Kidney epithelial cell (primary cell): Measurements from ENCODE around the gene NMRK2. TPM values are rescaled to one million over a fixed set of nuclear protein-coding genes. Genes with fewer than 3 reads are reported as not detected.

Experiments used
- DNase-seq: peaks from one replicate; pipeline ENCODE4 v3.0.0-alpha.2; 2010; ENCODE audit warnings: low read depth
- H3K27me3 ChIP-seq: 2 replicates; pipeline ENCODE4 v1.6.0; 2011; ENCODE audit warnings: low read length; ENCODE audit not compliant: control insufficient read depth, insufficient read depth
- H3K36me3 ChIP-seq: 2 replicates; pipeline ENCODE4 v1.5.1; 2011; ENCODE audit warnings: low read length; ENCODE audit not compliant: control insufficient read depth, insufficient read depth
- H3K4me3 ChIP-seq: 2 replicates; pipeline ENCODE4 v1.5.1; 2011; ENCODE audit warnings: low read depth, mild to moderate bottlenecking, control low read depth, low read length
- total RNA-seq: library from RNA; depleted of rRNA; stranded (reverse); fragments of >200 nt; gene quantifications from 2 replicates; pipeline ENCODE4 v1.2.3, GENCODE V29; 2015
- TF ChIP-seq, protein P1 (sequence below): IDR thresholded peaks from 2 replicates; pipeline ENCODE4 v1.5.1; 2011; ENCODE audit warnings: mild to moderate bottlenecking, moderate library complexity, low read length, control low read depth, inconsistent platforms; ENCODE audit not compliant: insufficient read depth, poor library complexity, severe bottlenecking

The NMRK2 gene
- total RNA-seq, 1 donor from 2014 or later = not detected

DNA sequence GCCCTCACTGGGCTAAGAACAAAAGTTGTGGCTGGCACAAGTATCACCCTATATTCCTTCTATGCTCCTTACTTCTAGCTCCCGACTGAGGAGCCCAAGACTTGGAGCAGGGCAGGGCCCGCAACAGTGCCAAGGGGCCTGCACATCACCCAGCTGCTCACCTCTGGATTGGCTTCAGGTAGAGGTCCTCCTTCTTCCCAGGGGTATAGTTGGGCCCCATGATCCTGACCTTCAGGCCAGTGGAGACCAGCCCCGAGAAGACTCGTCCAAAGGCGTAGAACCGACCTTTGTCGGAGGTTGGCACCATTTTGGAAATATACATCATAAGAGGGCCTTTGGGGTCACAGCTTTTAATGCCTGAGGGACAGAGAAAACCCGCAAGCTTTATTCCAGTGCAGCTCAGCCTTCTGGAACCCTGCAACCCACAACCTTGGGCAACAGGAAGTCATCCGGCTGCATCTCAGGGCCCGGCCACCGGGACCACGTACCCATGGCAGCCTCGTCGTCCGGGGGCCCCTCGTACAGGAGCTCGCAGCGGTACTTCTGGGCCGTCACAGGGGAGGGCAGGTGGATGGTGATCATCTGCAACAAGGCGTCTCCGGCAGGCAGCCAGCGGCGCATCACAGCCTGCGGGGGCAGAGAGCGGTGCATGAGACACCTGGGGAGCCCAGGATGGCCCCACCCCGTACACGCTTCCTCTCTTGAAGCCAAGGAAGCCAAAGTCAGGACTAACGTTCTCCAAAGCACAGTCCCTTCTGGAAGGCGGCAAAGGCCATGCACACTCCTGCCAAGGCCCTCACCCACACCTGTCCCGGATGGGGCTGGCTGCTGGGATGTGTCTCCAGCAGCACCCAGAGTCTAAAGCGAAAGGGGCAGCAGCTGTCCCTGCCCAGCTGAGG lies 47.7 kb downstream of the NMRK2 start:
- TF ChIP-seq, protein P1, sequence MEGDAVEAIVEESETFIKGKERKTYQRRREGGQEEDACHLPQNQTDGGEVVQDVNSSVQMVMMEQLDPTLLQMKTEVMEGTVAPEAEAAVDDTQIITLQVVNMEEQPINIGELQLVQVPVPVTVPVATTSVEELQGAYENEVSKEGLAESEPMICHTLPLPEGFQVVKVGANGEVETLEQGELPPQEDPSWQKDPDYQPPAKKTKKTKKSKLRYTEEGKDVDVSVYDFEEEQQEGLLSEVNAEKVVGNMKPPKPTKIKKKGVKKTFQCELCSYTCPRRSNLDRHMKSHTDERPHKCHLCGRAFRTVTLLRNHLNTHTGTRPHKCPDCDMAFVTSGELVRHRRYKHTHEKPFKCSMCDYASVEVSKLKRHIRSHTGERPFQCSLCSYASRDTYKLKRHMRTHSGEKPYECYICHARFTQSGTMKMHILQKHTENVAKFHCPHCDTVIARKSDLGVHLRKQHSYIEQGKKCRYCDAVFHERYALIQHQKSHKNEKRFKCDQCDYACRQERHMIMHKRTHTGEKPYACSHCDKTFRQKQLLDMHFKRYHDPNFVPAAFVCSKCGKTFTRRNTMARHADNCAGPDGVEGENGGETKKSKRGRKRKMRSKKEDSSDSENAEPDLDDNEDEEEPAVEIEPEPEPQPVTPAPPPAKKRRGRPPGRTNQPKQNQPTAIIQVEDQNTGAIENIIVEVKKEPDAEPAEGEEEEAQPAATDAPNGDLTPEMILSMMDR = no peak
- H3K4me3 ChIP-seq = no peak overlapping the region
- peaks cover 30% of the 10 kb centered on the region for H3K36me3 ChIP-seq
- no peaks in the 10 kb centered on the region for H3K27me3 ChIP-seq
- no peak for DNase-seq

DNA sequence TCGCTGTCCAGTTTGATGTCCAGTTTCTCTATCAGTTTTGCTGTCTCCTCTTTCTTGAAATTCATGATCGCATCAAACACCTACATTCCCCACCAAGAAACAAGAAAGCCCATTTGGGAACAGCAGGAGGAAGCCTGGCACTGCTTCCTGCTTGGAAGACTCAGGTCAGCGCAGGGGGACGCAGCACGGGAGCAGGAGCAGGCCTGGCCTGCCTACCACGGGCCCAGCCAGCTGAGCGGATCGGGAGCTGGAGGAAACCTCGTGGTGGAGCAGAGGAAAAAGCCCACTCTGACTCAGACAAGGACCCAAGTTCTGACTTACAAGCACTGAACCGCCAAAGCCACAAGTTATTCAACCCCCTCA lies 48.5 kb downstream of the NMRK2 start:
- no peak overlapping the region for H3K4me3 ChIP-seq
- no peak for DNase-seq
- H3K27me3 ChIP-seq = no peaks in the 10 kb centered on the region
- TF ChIP-seq, protein P1 = no peak
- H3K36me3 ChIP-seq = peaks cover 30% of the 10 kb centered on the region

DNA sequence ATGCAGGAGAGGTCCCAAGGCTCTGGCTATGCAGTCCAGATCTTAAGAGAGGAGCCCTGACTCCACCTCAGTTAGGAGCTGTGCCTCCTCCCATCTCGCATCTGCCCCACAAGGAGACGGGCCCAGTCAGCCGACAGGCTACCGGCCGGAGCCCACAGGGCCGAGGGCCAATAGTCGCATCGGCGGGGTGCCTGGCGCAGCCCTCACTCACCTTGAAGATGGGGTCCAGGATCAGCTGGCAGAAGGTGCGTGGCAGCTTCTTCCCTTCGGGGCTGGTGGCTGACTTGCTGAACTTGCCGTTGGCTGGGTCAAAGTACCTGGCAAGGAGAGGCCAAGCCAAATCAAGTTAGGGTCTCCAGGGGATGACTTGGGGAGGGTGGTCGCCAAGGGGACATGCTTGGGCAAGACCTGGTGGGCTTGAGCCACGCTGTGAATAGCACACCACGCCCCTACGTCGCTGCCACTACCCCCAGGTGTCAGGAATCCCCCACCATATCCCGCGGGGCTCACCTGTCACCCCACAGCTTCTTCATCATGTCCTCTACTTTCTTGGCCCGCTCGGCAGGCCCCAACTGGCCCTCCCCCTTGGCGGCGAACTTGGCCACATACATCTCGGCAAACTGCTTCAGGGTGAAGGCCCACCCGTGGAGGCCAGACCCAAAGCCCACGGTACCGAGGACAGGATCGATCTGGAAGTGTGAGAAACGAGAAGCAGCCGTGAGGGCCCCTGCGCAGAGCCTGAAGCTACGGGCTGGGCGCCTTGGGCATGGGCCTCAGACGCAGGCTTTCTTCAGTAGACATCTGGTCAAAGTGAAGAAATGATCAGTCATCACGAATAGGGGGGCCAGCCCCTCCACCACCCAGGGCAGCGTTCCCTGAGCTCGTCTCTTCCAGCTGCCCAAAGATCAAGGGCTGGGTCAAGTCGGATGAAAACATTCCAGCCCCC lies 49.1 kb downstream of the NMRK2 start:
- Histone ChIP-seq H3K27me3 (no peaks in the 10 kb centered on the region), H3K36me3 (peaks cover 27% of the 10 kb centered on the region), H3K4me3 (no peak overlapping the region)
- TF ChIP-seq, protein P1 = no peak
- no peak for DNase-seq

DNA sequence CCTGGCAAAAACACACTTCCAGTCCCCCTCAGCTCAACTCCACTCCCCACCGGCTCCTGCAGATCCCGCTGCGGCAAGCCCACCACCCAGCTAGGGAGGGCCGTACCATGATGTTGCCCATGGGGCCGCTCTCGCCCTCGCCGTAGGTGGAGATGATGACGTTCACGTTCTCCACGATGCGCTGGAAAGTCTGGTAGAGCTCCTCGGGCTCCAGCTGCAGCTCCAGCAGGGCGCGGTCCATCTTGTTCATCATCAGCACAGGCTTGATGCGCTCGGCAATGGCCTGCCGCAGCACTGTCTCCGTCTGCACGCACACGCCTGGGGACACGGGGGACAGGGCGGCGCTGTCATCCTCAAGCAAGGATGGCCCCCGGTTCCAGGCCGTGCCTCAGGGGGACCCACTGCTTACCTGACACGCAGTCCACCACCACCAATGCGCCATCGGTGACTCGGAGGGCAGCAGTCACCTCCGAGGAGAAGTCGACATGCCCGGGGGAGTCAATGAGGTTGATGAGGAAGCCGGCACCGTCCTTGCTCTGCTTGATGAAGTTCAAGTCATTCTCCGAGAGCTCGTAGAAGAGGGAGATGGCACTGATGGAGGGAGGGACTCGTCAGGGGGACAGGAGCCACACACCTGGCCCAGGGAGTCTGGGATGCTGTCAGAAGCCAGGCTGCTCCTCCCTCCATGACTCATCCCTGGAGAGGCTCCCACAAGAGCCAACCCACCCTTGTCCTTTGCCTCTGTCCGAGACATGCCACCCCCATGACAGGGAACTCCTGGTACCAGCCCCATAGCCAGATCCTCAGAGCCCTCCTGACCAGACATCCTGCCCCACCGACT lies 50.1 kb downstream of the NMRK2 start:
- Histone ChIP-seq H3K27me3 (no peaks in the 10 kb centered on the region), H3K36me3 (peaks cover 23% of the 10 kb centered on the region), H3K4me3 (peak overlapping the region; percentile 92)
- TF ChIP-seq, protein P1 = no peak
- no peak for DNase-seq

DNA sequence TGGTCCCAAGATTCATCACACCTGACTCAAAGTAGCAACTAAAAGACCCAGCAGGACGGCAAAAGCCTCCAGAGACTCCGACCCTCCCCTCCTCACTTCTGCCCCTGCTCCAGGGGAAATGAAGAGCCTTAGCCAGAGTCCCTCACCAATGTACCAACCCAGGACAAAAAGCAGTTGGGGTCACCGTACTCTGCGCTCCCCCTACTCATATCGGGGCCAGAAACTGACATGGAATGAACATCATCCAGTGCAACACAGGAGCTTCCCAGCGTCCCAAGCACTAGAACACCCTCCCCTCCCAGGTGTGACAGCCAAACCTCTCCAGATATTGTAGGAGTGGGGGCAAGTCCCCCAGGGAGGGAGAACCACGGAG lies 50.7 kb downstream of the NMRK2 start:
- no peaks in the 10 kb centered on the region for H3K27me3 ChIP-seq
- H3K36me3 ChIP-seq = peaks cover 21% of the 10 kb centered on the region
- no peak for DNase-seq
- peak overlapping the region; percentile 92 for H3K4me3 ChIP-seq
- TF ChIP-seq, protein P1 = no peak
